Spleen (tissue), 11 donors: ENCODE results near the gene GMEB2. TPM values are rescaled to one million over a fixed set of nuclear protein-coding genes. Genes with fewer than 3 reads are reported as not detected.

Experiments
- DNase-seq: peaks from one replicate; pipeline ENCODE4 v3.0.0-alpha.2; 2020
- H3K27ac ChIP-seq, 8 donors: fragments of 200-600 bp; sonication (generic) in 7 of 8; 1 replicate in 4 of 8; 2 replicates in 4 of 8; pipeline versions ENCODE4 v1.5.0 to v1.8.0; 2016 to 2021; ENCODE audit warnings: inconsistent platforms in 4 of 8, mild to moderate bottlenecking in 4 of 8, moderate library complexity in 1 of 8
- H3K27me3 ChIP-seq, 7 donors: fragments of 200-600 bp; sonication (generic) in 6 of 7; replicated peaks in 1 of 7; 1 replicate in 4 of 7; 2 replicates in 3 of 7; pipeline versions ENCODE4 v1.5.0 to v1.8.0; 2016 to 2021; ENCODE audit warnings: inconsistent platforms in 3 of 7, mild to moderate bottlenecking in 1 of 7
- H3K36me3 ChIP-seq, 6 donors: fragments of 200-600 bp; sonication (generic) in 5 of 6; 1 replicate in 4 of 6; 2 replicates in 2 of 6; pipeline versions ENCODE4 v1.5.0 to v1.8.0; 2016 to 2021; ENCODE audit warnings: inconsistent platforms in 2 of 6
- H3K4me1 ChIP-seq, 6 donors: fragments of 200-600 bp; sonication (generic) in 5 of 6; 1 replicate in 3 of 6; 2 replicates in 3 of 6; pipeline versions ENCODE4 v1.5.0 to v1.8.0; 2016 to 2021; ENCODE audit warnings: inconsistent platforms in 3 of 6
- H3K4me3 ChIP-seq, 8 donors: fragments of 200-600 bp; sonication (generic) in 7 of 8; 1 replicate in 4 of 8; 2 replicates in 4 of 8; pipeline versions ENCODE4 v1.5.0 to v1.8.0; 2016 to 2021; ENCODE audit warnings: inconsistent platforms in 4 of 8, mild to moderate bottlenecking in 4 of 8, moderate library complexity in 2 of 8
- H3K9me3 ChIP-seq, 8 donors: fragments of 200-600 bp; sonication (generic) in 7 of 8; 1 replicate in 4 of 8; 2 replicates in 4 of 8; pipeline versions ENCODE4 v1.5.0 to v1.8.0; 2016 to 2021; ENCODE audit warnings: inconsistent platforms in 4 of 8
- POLR2A ChIP-seq, 3 donors: fragments of 450-650 bp; IDR thresholded peaks; one replicate each; pipeline ENCODE4 v1.5.1; 2017; ENCODE audit warnings: antibody characterized with exemption in 3 of 3, mild to moderate bottlenecking in 1 of 3
- POLR2AphosphoS5 ChIP-seq, 3 donors: sonication (generic); formaldehyde crosslinking; IDR thresholded peaks; one replicate each; pipeline ENCODE4 v1.5.1; 2017; ENCODE audit warnings: antibody characterized with exemption in 3 of 3
- WGBS, 5 donors: extraction: QIAGEN DNeasy Blood & Tissue Kit in 3 of 5; methylation state at CpG; one replicate each; pipeline versions ENCODE4 v1.1.5 to v1.1.7; 2013 to 2018; 5-methylcytosine and 5-hydroxymethylcytosine counted together
- intact Hi-C: fragments of 100-400 bp; cut with DNase I; formaldehyde crosslinking; loops from one replicate; pipeline ENCODE4 v1.15.0; 2023; ENCODE audit warnings: low total_unique reads
- polyA plus RNA-seq, 3 donors: library from polyadenylated mRNA; stranded (reverse); fragments of 200-250 nt; gene quantifications; one replicate each; pipeline ENCODE4 v1.2.1, GENCODE V29; 2013
- total RNA-seq, 7 donors: library from RNA; depleted of rRNA in 3 of 7; stranded (reverse); fragments of >200 nt in 3 of 7; fragmentation: NEBNext Ultra II Directional in 4 of 7; extraction: Animal tissue kit (Norgen Biotek cat#: 25700) in 4 of 7; gene quantifications; one replicate each; pipeline versions ENCODE4 v1.1.0 to v1.2.1, GENCODE V29; 2016 to 2021
- TF ChIP-seq, protein P1 (sequence below), 11 experiments: fragments of 200-600 bp in 7 of 11; fragments of 450-650 bp in 4 of 11; sonication (generic) in 4 of 11; IDR thresholded peaks in 8 of 11; conservative IDR thresholded peaks in 3 of 11; 1 replicate in 7 of 11; 2 replicates in 4 of 11; pipeline versions ENCODE4 v1.4.0 to v1.8.0; 2016 to 2021; ENCODE audit warnings: antibody characterized with exemption in 11 of 11, inconsistent platforms in 4 of 11, mild to moderate bottlenecking in 1 of 11
- donor health status: healthy with polysubstance abuse.
- donor health status: DM: no; HTN: no; CAD: no; lungs with moderate emphysema.
- donor health status: DM: no; HTN: no; CAD: no.
- donor health status: Bipolar disorder and iron deficiency.
- donor health status: healthy.
- donor health status: DM: no; HTN: no; CAD: no.
- donor health status: DM: yes; HTN: yes; CAD: no.

GMEB2 gene
- total and polyA plus RNA-seq, 10 donors = 8.6 to 15.0 (median 12.5) TPM

DNA sequence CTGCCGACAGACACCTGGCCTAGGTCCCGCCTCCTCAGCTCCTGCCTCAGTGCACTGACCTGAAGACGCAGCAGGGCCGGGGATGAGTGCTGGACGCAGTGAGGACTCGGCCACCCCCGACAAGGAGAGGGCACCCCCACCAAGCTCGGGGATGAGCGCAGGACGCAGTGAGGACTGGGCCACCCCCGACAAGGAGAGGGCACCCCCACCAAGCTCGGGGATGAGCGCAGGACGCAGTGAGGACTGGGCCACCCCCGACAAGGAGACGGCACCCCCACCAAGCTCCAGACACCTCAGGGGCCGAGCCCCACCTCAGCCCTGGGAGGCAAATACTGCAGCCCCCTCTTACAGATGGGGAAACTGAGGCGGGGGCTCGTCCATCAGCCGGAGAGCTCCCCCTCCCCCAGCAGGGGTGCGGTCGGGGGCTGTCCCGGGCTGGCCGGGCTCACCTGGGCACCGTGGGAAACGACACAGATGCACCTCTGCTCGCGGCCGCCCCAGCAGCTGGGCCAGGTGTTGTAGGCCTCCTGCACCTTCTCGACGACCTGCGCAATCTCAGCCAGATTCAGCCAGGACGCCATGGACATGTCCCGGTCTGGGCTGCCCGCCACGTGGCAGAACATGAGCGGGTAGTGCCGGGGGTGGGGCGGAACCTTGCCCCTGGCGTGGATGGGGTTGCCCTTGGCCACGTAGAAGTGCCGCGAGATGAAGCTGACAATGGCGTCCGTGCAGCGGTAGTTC lies 60.3 kb downstream of the GMEB2 start:
- Histone ChIP-seq H3K9me3 (no peaks in the 10 kb centered on the region), H3K27me3 (no peaks in the 10 kb centered on the region), H3K27ac (peak overlapping the region in 4 of 8 donors; percentile 82 to 90 (median 86)), H3K4me1 (peaks cover 16 to 63% (median 44%) of the 10 kb centered on the region in 6 donors), H3K36me3 (peaks cover 3 to 94% (median 52%) of the 10 kb centered on the region in 6 donors), H3K4me3 (peak overlapping the region in 1 of 8 donors; percentile 65)
- intact Hi-C loops = no loop called here
- WGBS, 5 donors = 89 to 91% (median 90%) methylated on average over 30 to 46 of the region's 46 CpGs
- DNase-seq = peak; percentile 89
- TF ChIP-seq, protein P1, sequence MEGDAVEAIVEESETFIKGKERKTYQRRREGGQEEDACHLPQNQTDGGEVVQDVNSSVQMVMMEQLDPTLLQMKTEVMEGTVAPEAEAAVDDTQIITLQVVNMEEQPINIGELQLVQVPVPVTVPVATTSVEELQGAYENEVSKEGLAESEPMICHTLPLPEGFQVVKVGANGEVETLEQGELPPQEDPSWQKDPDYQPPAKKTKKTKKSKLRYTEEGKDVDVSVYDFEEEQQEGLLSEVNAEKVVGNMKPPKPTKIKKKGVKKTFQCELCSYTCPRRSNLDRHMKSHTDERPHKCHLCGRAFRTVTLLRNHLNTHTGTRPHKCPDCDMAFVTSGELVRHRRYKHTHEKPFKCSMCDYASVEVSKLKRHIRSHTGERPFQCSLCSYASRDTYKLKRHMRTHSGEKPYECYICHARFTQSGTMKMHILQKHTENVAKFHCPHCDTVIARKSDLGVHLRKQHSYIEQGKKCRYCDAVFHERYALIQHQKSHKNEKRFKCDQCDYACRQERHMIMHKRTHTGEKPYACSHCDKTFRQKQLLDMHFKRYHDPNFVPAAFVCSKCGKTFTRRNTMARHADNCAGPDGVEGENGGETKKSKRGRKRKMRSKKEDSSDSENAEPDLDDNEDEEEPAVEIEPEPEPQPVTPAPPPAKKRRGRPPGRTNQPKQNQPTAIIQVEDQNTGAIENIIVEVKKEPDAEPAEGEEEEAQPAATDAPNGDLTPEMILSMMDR (IDR thresholded peaks at IDR 0.05 in 8 of 11, conservative IDR thresholded peaks at IDR 0.05 in 3 of 11) = no peak

- peak; percentile 77 for DNase-seq
- TF ChIP-seq POLR2AphosphoS5 (IDR thresholded peaks at IDR 0.05) (peak in 1 of 3 donors; percentile 16), POLR2A (IDR thresholded peaks at IDR 0.05) (no peak)
- Histone ChIP-seq H3K4me3 (no peak overlapping the region), H3K36me3 (peaks cover 3 to 99% (median 60%) of the 10 kb centered on the region in 6 donors), H3K9me3 (no peaks in the 10 kb centered on the region), H3K27ac (no peak overlapping the region), H3K4me1 (peaks cover 16 to 62% (median 43%) of the 10 kb centered on the region in 6 donors), H3K27me3 (no peaks in the 10 kb centered on the region)
- WGBS, 5 donors = 91 to 97% (median 96%) methylated on average over 19 to 43 of the region's 43 CpGs
- intact Hi-C loops = no loop called here
Measured at GRCh38 chr20:63565699-63566335, 61.1 kb downstream of the GMEB2 start.

DNA sequence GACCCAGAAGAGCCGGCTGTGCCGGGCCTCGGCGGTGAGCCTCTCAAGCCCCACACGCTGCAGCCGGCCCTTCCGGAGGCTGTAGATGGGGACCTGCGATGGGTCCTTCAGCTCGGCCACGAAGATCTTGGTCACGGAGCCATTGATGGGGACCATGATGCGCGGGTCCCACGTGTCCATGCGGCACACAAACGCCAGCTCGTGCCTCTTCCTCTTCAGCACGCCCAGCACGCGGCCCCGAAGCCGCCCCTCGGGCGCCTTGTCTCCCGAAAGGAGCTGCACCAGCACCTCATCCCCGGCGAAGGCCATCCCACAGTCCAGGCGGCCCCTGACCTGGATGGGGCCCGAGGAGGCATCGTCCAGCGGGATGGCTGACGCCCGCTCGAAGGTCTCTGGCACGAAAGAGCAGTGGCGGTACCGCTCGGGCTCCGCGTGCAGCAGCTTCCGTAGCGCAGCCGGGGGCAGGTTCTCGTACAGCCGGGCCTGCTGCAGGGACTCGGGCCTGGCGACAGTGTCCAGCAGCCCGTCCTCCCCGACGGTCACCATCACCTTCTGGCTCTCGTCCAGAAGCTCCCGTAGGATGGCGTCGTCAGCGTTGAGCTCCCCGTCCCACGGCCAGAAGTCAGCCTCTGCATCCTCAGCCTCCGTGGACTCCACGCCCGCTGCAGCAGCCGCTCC lies 61.7 kb downstream of the GMEB2 start:
- intact Hi-C loops = no loop called here
- DNase-seq = peak; percentile 78
- H3K4me3 ChIP-seq = no peak overlapping the region
- H3K9me3 ChIP-seq = no peaks in the 10 kb centered on the region
- WGBS, 5 donors = 95 to 98% (median 95%) methylated on average over 41 to 61 of the region's 61 CpGs
- peaks cover 16 to 55% (median 37%) of the 10 kb centered on the region in 6 donors for H3K4me1 ChIP-seq
- H3K27ac ChIP-seq = no peak overlapping the region
- no peaks in the 10 kb centered on the region for H3K27me3 ChIP-seq
- TF ChIP-seq POLR2AphosphoS5 (IDR thresholded peaks at IDR 0.05) (peak in 1 of 3 donors; percentile 50), POLR2A (IDR thresholded peaks at IDR 0.05) (no peak)
- TF ChIP-seq, protein P1 (IDR thresholded peaks at IDR 0.05 in 8 of 11, conservative IDR thresholded peaks at IDR 0.05 in 3 of 11) = no peak
- peaks cover 3 to 99% (median 66%) of the 10 kb centered on the region in 6 donors for H3K36me3 ChIP-seq

DNA sequence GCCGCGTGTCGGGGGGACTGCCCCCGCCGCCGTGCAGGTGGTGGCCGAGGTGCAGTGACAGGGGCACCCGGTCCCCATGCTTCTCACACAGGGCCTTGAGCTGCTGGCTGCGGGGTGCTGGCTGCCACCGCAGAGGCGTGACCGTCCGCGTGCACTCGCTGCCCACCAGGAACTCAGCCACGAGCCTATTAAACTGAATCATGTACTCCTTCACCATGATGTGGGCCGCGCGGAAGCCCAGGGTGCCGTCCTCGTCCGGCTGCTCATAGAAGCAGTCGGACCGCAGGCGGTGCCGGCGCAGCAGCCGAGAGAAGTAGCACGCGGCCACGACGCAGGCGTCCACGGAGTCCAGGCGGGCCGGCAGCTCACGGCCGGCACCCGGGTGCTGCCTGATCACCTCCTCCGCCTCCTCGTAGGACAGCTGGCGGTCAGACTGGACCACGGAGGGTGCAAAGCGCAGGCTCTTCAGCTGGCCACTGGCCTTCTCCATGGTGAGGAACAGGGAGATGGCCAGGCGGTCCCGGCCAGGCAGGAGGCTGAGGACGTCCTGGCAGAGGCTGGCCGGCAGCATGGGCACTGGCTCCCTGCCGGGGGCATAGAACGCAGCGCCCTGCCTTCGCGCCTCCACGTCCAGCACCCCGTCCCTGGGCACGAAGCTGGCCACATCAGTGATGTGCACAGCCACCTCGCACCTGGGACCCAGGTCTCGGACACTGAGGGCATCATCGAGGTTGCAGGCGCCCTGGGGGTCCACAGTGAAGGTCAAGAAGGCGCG lies 62.7 kb downstream of the GMEB2 start:
- no peak overlapping the region for H3K4me3 ChIP-seq
- no peaks in the 10 kb centered on the region for H3K9me3 ChIP-seq
- H3K4me1 ChIP-seq = peaks cover 10 to 46% (median 29%) of the 10 kb centered on the region in 6 donors
- DNase-seq = peak; percentile 79
- no peaks in the 10 kb centered on the region for H3K27me3 ChIP-seq
- intact Hi-C loops = no loop called here
- peaks cover 3 to 99% (median 72%) of the 10 kb centered on the region in 6 donors for H3K36me3 ChIP-seq
- no peak for TF ChIP-seq POLR2A (IDR thresholded peaks at IDR 0.05)
- TF ChIP-seq, protein P1 (IDR thresholded peaks at IDR 0.05 in 8 of 11, conservative IDR thresholded peaks at IDR 0.05 in 3 of 11) = no peak
- TF ChIP-seq POLR2AphosphoS5 (IDR thresholded peaks at IDR 0.05) = peak in 1 of 3 donors; percentile 3
- 91 to 97% (median 96%) methylated on average over 46 to 62 of the region's 62 CpGs for WGBS, 5 donors
- no peak overlapping the region for H3K27ac ChIP-seq
